Coronary artery (tissue), 2 donors: Measurements from ENCODE around the gene RFX3.

Experiments
- DNase-seq: peaks from one replicate; pipeline ENCODE4 v3.0.0-alpha.2; 2017; ENCODE audit warnings: low spot score
- H3K27ac ChIP-seq, 2 donors: fragments of 200-600 bp; sonication (generic); one replicate each; pipeline ENCODE4 v1.5.1; 2016 to 2019
- H3K4me3 ChIP-seq: fragments of 200-600 bp; sonication (generic); 2 replicates; pipeline ENCODE4 v1.5.1; 2016; ENCODE audit warnings: mild to moderate bottlenecking, moderate library complexity
- CTCF ChIP-seq: fragments of 200-600 bp; sonication (generic); IDR thresholded peaks from one replicate; pipeline ENCODE4 v1.5.1; 2019; ENCODE audit warnings: antibody characterized with exemption

Gene RFX3

GRCh38 chr9:3525096-3525835, 535 bp downstream of the RFX3 start:
- DNase-seq = no peak
- peak overlapping the region; percentile 84 for H3K4me3 ChIP-seq
- TF ChIP-seq CTCF = no peak
- H3K27ac ChIP-seq = peak overlapping the region; percentile 98 to 100

GRCh38 chr9:3521966-3522365, 3.8 kb downstream of the RFX3 start:
- no peak overlapping the region for H3K27ac ChIP-seq
- no peak for DNase-seq
- H3K4me3 ChIP-seq = no peak overlapping the region
- TF ChIP-seq CTCF = no peak

- TF ChIP-seq CTCF = no peak
- H3K4me3 ChIP-seq = no peak overlapping the region
- H3K27ac ChIP-seq = no peak overlapping the region
- no peak for DNase-seq
These were observed 5.2 kb downstream of the RFX3 start for GRCh38 chr9:3520564-3520963.

- no peak overlapping the region for H3K27ac ChIP-seq
These were observed 8.3 kb downstream of the RFX3 start for GRCh38 chr9:3517377-3518048.

GRCh38 chr9:3516667-3517330, 9.0 kb downstream of the RFX3 start:
- DNase-seq = no peak
- Histone ChIP-seq H3K4me3 (no peak overlapping the region), H3K27ac (no peak overlapping the region)
- no peak for TF ChIP-seq CTCF

More at GRCh38 chr9:3517377-3518048, 8.3 kb downstream of the RFX3 start:
- no peak for TF ChIP-seq CTCF
- DNase-seq = no peak
- no peak overlapping the region for H3K4me3 ChIP-seq

GRCh38 chr9:3515405-3515804, 10.4 kb downstream of the RFX3 start:
- no peak for DNase-seq
- TF ChIP-seq CTCF = no peak
- no peak overlapping the region for H3K27ac ChIP-seq
- no peak overlapping the region for H3K4me3 ChIP-seq
